HEK293 (cell line): ENCODE results near the gene PMFBP1.

ENCODE experiments used
- CTCF ChIA-PET: fragments of 350-600 bp; formaldehyde crosslinking; extraction: SDS; loops from one replicate; lab custom pipeline; 2021; ENCODE audit warnings: antibody characterized with exemption; lab: Yijun Ruan, JAX
- POLR2A ChIA-PET: fragments of 300-600 bp; formaldehyde crosslinking; extraction: SDS; loops from one replicate; lab custom pipeline; 2020; ENCODE audit warnings: antibody characterized with exemption, inconsistent platforms; lab: Yijun Ruan, JAX
- H3K27ac ChIP-seq: fragments of 200-500 bp; sonication (Bioruptor generic); 2 replicates; pipeline ENCODE4 v1.5.1; 2014; ENCODE audit warnings: low read depth, low read length, control low read depth, inconsistent platforms; ENCODE audit errors: extremely low read depth
- H3K36me3 ChIP-seq, 2 experiments: fragments of 200-500 bp in 1 of 2; sonication (Bioruptor generic) in 1 of 2; 1 replicate in 1 of 2; 2 replicates in 1 of 2; pipeline ENCODE4 v1.5.1; 2014 to 2017; ENCODE audit warnings: inconsistent platforms in 2 of 2, low read length in 2 of 2; ENCODE audit not compliant: control insufficient read depth in 2 of 2, insufficient read depth in 1 of 2
- H3K4me1 ChIP-seq: fragments of 200-500 bp; sonication (Bioruptor generic); 2 replicates; pipeline ENCODE4 v1.5.1; 2014; ENCODE audit warnings: mild to moderate bottlenecking, low read length, inconsistent platforms; ENCODE audit not compliant: control insufficient read depth, insufficient read depth
- H3K4me3 ChIP-seq: 2 replicates; pipeline ENCODE4 v1.5.1; 2011; ENCODE audit warnings: low read depth, mild to moderate bottlenecking, control low read depth, low read length, moderate library complexity
- H3K9me3 ChIP-seq: fragments of 200-500 bp; sonication (Bioruptor generic); 2 replicates; pipeline ENCODE4 v1.5.1; 2014; ENCODE audit warnings: low read depth, low read length, inconsistent platforms; ENCODE audit not compliant: control insufficient read depth, insufficient read depth
- KLF8 ChIP-seq: fragments of 450-650 bp; formaldehyde crosslinking; IDR thresholded peaks from 2 replicates; pipeline ENCODE4 v1.5.1; 2016; ENCODE audit warnings: missing biosample characterization, missing genetic modification characterization
- ZNF140 ChIP-seq: fragments of 450-650 bp; formaldehyde crosslinking; IDR thresholded peaks from 2 replicates; pipeline ENCODE4 v1.5.1; 2016; ENCODE audit warnings: missing biosample characterization, missing genetic modification characterization
- ZNF184 ChIP-seq: fragments of 450-650 bp; IDR thresholded peaks from 2 replicates; pipeline ENCODE4 v1.5.1; 2018; ENCODE audit warnings: missing biosample characterization, mild to moderate bottlenecking, missing genetic modification characterization
- ZNF530 ChIP-seq: fragments of 450-650 bp; formaldehyde crosslinking; IDR thresholded peaks from 2 replicates; pipeline ENCODE4 v1.5.1; 2016; ENCODE audit warnings: low read depth, missing biosample characterization, missing genetic modification characterization
- ZNF610 ChIP-seq: fragments of 450-650 bp; formaldehyde crosslinking; IDR thresholded peaks from 2 replicates; pipeline ENCODE4 v1.5.1; 2016; ENCODE audit warnings: missing biosample characterization, missing genetic modification characterization, borderline replicate concordance
- ZNF623 ChIP-seq: fragments of 450-650 bp; formaldehyde crosslinking; IDR thresholded peaks from 2 replicates; pipeline ENCODE4 v1.5.1; 2016; ENCODE audit warnings: missing biosample characterization, missing genetic modification characterization
- ZNF624 ChIP-seq: fragments of 450-650 bp; formaldehyde crosslinking; IDR thresholded peaks from 2 replicates; pipeline ENCODE4 v1.5.1; 2017; ENCODE audit warnings: missing biosample characterization, missing genetic modification characterization
- ZNF660 ChIP-seq: fragments of 450-650 bp; IDR thresholded peaks from 2 replicates; pipeline ENCODE4 v1.5.1; 2018; ENCODE audit warnings: missing biosample characterization, mild to moderate bottlenecking, missing genetic modification characterization
- ZNF747 ChIP-seq: fragments of 450-650 bp; formaldehyde crosslinking; IDR thresholded peaks from 2 replicates; pipeline ENCODE4 v1.5.1; 2016; ENCODE audit warnings: missing biosample characterization, missing genetic modification characterization
- ZNF776 ChIP-seq: fragments of 450-650 bp; formaldehyde crosslinking; IDR thresholded peaks from 2 replicates; pipeline ENCODE4 v1.5.0; 2017; ENCODE audit warnings: missing biosample characterization, missing genetic modification characterization, borderline replicate concordance
- TF ChIP-seq, protein P1 (sequence below): fragments of 450-650 bp; formaldehyde crosslinking; IDR thresholded peaks from 2 replicates; pipeline ENCODE4 v1.5.1; 2016; ENCODE audit warnings: missing biosample characterization, missing genetic modification characterization
- TF ChIP-seq, protein P2 (sequence below): sonication (generic); formaldehyde crosslinking; IDR thresholded peaks from 2 replicates; pipeline ENCODE4 v1.8.1; 2022; ENCODE audit warnings: mild to moderate bottlenecking, moderate library complexity, missing genetic modification reagents
- TF ChIP-seq, protein P3 (sequence below): fragments of 450-650 bp; formaldehyde crosslinking; conservative IDR thresholded peaks from 2 replicates; pipeline ENCODE4 v1.5.1; 2016; ENCODE audit warnings: low read depth, missing biosample characterization, missing genetic modification characterization
- TF ChIP-seq, protein P4 (sequence below): fragments of 450-650 bp; formaldehyde crosslinking; IDR thresholded peaks from 2 replicates; pipeline ENCODE4 v1.5.1; 2016; ENCODE audit warnings: missing biosample characterization, missing genetic modification characterization
- TF ChIP-seq, protein P5 (sequence below): fragments of 450-650 bp; formaldehyde crosslinking; IDR thresholded peaks from 2 replicates; pipeline ENCODE4 v1.5.1; 2017; ENCODE audit warnings: missing biosample characterization, mild to moderate bottlenecking, missing genetic modification characterization, moderate library complexity
- TF ChIP-seq, protein P6 (sequence below): fragments of 450-650 bp; formaldehyde crosslinking; IDR thresholded peaks from 2 replicates; pipeline ENCODE4 v1.5.1; 2016; ENCODE audit warnings: missing biosample characterization, missing genetic modification characterization, borderline replicate concordance

Gene PMFBP1

DNA sequence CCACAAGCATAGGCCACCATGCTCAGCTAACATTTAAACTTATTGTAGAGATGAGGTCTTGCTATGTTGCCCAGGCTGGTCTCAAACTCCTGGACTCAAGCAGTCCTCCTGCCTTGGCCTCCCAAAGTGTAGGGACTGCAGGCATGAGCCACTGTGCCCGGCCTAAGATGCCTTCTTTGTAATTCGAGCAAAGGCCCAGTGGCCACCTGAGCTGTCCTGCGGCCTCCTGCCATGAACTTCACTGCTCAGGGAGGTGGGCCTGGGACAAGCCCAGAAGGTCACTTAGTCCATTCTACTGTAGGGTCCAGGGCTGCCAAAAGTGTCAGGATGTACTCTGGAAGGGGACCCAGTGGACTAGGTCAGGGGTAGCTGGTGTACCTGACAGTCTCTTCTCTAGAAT is 47.8 kb downstream of the PMFBP1 start:
- no peak overlapping the region for H3K27ac ChIP-seq
- no peaks in the 10 kb centered on the region for H3K9me3 ChIP-seq
- POLR2A ChIA-PET = no interaction called here
- H3K4me1 ChIP-seq = no peaks in the 10 kb centered on the region
- no peak overlapping the region for H3K4me3 ChIP-seq
- H3K36me3 ChIP-seq = peaks cover 0 to 7% of the 10 kb centered on the region in 2 experiments; a peak in 1 of 3 replicates
- TF ChIP-seq ZNF623 (tag by site-specific recombination) (peak; percentile 82), ZNF610 (no peak)
- CTCF ChIA-PET = interaction anchor here (0.6 to 2.5 kb wide), 15 partner anchors 10 to 1929 kb away, joined by 3 to 20 read pairs (median 4); no protein-coding TSS in a partner anchor

DNA sequence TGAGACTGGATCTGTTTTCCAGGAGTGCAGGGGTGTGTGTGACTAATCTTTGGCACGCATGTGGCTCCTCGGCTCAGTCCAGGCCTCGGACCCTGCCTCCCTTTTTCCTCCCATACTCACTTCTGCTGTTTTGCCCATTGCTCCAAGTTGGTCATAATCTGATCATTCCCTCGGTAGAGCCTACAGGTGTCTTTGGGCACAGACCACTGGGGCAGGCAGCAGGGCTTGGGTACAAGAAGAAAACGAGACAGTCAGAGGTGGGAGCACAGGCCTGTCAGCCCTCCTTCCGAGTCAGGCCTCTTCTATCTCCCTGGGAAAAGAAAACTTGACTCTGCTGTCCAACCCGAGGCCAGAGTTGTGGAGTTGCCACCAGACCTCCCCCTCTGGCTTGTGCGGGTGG is 48.5 kb downstream of the PMFBP1 start:
- no peaks in the 10 kb centered on the region for H3K9me3 ChIP-seq
- POLR2A ChIA-PET = no interaction called here
- CTCF ChIA-PET = interaction anchor here (0.7 to 2.2 kb wide), 3 partner anchors 27 to 1759 kb away, joined by 3 to 20 read pairs (median 5); no protein-coding TSS in a partner anchor
- H3K4me3 ChIP-seq = no peak overlapping the region
- H3K4me1 ChIP-seq = no peaks in the 10 kb centered on the region
- peaks cover 0 to 8% of the 10 kb centered on the region in 2 experiments; a peak in 1 of 3 replicates for H3K36me3 ChIP-seq
- TF ChIP-seq, protein P1, sequence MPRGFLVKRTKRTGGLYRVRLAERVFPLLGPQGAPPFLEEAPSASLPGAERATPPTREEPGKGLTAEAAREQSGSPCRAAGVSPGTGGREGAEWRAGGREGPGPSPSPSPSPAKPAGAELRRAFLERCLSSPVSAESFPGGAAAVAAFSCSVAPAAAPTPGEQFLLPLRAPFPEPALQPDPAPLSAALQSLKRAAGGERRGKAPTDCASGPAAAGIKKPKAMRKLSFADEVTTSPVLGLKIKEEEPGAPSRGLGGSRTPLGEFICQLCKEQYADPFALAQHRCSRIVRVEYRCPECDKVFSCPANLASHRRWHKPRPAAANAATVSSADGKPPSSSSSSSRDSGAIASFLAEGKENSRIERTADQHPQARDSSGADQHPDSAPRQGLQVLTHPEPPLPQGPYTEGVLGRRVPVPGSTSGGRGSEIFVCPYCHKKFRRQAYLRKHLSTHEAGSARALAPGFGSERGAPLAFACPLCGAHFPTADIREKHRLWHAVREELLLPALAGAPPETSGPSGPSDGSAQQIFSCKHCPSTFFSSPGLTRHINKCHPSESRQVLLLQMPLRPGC = no peak
- TF ChIP-seq ZNF747 (tag by site-specific recombination) = no peak
- no peak for TF ChIP-seq ZNF184
- TF ChIP-seq ZNF660 (tag by site-specific recombination) = no peak
- no peak for TF ChIP-seq ZNF624 (tag by site-specific recombination)
- TF ChIP-seq, protein P2, sequence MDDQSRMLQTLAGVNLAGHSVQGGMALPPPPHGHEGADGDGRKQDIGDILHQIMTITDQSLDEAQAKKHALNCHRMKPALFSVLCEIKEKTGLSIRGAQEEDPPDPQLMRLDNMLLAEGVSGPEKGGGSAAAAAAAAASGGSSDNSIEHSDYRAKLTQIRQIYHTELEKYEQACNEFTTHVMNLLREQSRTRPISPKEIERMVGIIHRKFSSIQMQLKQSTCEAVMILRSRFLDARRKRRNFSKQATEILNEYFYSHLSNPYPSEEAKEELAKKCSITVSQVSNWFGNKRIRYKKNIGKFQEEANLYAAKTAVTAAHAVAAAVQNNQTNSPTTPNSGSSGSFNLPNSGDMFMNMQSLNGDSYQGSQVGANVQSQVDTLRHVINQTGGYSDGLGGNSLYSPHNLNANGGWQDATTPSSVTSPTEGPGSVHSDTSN = no peak
- TF ChIP-seq ZNF530 = no peak
- TF ChIP-seq, protein P3, sequence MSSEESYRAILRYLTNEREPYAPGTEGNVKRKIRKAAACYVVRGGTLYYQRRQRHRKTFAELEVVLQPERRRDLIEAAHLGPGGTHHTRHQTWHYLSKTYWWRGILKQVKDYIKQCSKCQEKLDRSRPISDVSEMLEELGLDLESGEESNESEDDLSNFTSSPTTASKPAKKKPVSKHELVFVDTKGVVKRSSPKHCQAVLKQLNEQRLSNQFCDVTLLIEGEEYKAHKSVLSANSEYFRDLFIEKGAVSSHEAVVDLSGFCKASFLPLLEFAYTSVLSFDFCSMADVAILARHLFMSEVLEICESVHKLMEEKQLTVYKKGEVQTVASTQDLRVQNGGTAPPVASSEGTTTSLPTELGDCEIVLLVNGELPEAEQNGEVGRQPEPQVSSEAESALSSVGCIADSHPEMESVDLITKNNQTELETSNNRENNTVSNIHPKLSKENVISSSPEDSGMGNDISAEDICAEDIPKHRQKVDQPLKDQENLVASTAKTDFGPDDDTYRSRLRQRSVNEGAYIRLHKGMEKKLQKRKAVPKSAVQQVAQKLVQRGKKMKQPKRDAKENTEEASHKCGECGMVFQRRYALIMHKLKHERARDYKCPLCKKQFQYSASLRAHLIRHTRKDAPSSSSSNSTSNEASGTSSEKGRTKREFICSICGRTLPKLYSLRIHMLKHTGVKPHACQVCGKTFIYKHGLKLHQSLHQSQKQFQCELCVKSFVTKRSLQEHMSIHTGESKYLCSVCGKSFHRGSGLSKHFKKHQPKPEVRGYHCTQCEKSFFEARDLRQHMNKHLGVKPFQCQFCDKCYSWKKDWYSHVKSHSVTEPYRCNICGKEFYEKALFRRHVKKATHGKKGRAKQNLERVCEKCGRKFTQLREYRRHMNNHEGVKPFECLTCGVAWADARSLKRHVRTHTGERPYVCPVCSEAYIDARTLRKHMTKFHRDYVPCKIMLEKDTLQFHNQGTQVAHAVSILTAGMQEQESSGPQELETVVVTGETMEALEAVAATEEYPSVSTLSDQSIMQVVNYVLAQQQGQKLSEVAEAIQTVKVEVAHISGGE (tag by site-specific recombination) = no peak
- no peak for TF ChIP-seq ZNF140 (tag by site-specific recombination)
- H3K27ac ChIP-seq = no peak overlapping the region

DNA sequence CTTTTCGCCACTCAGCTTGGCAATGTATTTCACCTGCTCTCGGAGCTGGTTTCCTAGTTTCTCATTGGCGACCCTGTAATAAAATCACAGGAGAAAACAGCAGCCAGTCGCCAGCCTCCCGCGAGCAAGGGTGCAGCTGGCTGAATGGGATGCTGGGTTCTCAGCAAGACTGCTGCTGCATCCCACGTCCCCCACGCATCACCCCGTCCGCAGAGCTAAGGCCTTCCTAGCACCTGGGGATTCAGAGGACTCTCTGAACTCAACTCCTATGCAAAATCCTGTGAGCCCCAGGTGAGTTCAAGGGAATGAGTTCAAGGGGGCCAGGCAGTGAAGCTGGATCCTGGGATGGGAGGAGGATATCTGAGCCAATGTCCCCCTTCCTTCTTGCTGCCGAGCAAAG is 49.0 kb downstream of the PMFBP1 start:
- CTCF ChIA-PET = interaction anchor here (0.7 kb wide), 2 partner anchors 348 to 1756 kb away, joined by 3 read pairs; no protein-coding TSS in a partner anchor
- no peak for TF ChIP-seq ZNF776 (tag by site-specific recombination)
- TF ChIP-seq, protein P4, sequence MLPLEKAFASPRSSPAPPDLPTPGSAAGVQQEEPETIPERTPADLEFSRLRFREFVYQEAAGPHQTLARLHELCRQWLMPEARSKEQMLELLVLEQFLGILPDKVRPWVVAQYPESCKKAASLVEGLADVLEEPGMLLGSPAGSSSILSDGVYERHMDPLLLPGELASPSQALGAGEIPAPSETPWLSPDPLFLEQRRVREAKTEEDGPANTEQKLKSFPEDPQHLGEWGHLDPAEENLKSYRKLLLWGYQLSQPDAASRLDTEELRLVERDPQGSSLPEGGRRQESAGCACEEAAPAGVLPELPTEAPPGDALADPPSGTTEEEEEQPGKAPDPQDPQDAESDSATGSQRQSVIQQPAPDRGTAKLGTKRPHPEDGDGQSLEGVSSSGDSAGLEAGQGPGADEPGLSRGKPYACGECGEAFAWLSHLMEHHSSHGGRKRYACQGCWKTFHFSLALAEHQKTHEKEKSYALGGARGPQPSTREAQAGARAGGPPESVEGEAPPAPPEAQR (tag by site-specific recombination) = no peak
- TF ChIP-seq, protein P5, sequence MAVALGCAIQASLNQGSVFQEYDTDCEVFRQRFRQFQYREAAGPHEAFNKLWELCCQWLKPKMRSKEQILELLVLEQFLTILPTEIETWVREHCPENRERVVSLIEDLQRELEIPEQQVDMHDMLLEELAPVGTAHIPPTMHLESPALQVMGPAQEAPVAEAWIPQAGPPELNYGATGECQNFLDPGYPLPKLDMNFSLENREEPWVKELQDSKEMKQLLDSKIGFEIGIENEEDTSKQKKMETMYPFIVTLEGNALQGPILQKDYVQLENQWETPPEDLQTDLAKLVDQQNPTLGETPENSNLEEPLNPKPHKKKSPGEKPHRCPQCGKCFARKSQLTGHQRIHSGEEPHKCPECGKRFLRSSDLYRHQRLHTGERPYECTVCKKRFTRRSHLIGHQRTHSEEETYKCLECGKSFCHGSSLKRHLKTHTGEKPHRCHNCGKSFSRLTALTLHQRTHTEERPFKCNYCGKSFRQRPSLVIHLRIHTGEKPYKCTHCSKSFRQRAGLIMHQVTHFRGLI (tag by site-specific recombination) = no peak
- TF ChIP-seq, protein P6, sequence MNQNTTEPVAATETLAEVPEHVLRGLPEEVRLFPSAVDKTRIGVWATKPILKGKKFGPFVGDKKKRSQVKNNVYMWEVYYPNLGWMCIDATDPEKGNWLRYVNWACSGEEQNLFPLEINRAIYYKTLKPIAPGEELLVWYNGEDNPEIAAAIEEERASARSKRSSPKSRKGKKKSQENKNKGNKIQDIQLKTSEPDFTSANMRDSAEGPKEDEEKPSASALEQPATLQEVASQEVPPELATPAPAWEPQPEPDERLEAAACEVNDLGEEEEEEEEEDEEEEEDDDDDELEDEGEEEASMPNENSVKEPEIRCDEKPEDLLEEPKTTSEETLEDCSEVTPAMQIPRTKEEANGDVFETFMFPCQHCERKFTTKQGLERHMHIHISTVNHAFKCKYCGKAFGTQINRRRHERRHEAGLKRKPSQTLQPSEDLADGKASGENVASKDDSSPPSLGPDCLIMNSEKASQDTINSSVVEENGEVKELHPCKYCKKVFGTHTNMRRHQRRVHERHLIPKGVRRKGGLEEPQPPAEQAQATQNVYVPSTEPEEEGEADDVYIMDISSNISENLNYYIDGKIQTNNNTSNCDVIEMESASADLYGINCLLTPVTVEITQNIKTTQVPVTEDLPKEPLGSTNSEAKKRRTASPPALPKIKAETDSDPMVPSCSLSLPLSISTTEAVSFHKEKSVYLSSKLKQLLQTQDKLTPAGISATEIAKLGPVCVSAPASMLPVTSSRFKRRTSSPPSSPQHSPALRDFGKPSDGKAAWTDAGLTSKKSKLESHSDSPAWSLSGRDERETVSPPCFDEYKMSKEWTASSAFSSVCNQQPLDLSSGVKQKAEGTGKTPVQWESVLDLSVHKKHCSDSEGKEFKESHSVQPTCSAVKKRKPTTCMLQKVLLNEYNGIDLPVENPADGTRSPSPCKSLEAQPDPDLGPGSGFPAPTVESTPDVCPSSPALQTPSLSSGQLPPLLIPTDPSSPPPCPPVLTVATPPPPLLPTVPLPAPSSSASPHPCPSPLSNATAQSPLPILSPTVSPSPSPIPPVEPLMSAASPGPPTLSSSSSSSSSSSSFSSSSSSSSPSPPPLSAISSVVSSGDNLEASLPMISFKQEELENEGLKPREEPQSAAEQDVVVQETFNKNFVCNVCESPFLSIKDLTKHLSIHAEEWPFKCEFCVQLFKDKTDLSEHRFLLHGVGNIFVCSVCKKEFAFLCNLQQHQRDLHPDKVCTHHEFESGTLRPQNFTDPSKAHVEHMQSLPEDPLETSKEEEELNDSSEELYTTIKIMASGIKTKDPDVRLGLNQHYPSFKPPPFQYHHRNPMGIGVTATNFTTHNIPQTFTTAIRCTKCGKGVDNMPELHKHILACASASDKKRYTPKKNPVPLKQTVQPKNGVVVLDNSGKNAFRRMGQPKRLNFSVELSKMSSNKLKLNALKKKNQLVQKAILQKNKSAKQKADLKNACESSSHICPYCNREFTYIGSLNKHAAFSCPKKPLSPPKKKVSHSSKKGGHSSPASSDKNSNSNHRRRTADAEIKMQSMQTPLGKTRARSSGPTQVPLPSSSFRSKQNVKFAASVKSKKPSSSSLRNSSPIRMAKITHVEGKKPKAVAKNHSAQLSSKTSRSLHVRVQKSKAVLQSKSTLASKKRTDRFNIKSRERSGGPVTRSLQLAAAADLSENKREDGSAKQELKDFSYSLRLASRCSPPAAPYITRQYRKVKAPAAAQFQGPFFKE = no peak
- no peak for TF ChIP-seq KLF8 (tag by site-specific recombination)

More for the DNA sequence above, 49.0 kb downstream of the PMFBP1 start:
- H3K9me3 ChIP-seq = no peaks in the 10 kb centered on the region
- POLR2A ChIA-PET = no interaction called here
- H3K4me3 ChIP-seq = no peak overlapping the region
- no peak overlapping the region for H3K27ac ChIP-seq
- no peaks in the 10 kb centered on the region for H3K4me1 ChIP-seq
- peaks cover 0 to 4% of the 10 kb centered on the region in 2 experiments; a peak in 1 of 3 replicates for H3K36me3 ChIP-seq
